ENCODE measurements around the gene NBPF1.
"Not testable (repeated sequence)": the region's sequence is repeated elsewhere in the genome, so short reads cannot be mapped to it uniquely, and the experiment has no call there.

The NBPF1 gene

GRCh38 chr1:16605532-16606505 lies 7.5 kb downstream of the NBPF1 start:
- DNase-seq (ENCODE audit: low read depth) = no peak

- DNase-seq (ENCODE audit: low read depth) = no peak
Observed at GRCh38 chr1:16605213-16605525, 8.2 kb downstream of the NBPF1 start.

GRCh38 chr1:16604514-16605212 lies 8.7 kb downstream of the NBPF1 start:
- DNase-seq (ENCODE audit: low read depth) = not testable (repeated sequence)

GRCh38 chr1:16603623-16604022 lies 9.7 kb downstream of the NBPF1 start:
- not testable (repeated sequence) for DNase-seq (ENCODE audit: low read depth)

- DNase-seq (ENCODE audit: low read depth) = not testable (repeated sequence)
Observed at GRCh38 chr1:16602336-16603011, 10.9 kb downstream of the NBPF1 start.

GRCh38 chr1:16600855-16601786 lies 12.2 kb downstream of the NBPF1 start:
- DNase-seq (ENCODE audit: low read depth) = not testable (repeated sequence)

GRCh38 chr1:16599326-16599725 lies 14.0 kb downstream of the NBPF1 start:
- DNase-seq (ENCODE audit: low read depth) = not testable (repeated sequence)

GRCh38 chr1:16595216-16595615 lies 18.1 kb downstream of the NBPF1 start:
- not testable (repeated sequence) for DNase-seq (ENCODE audit: low read depth)

- DNase-seq (ENCODE audit: low read depth) = not testable (repeated sequence)
Observed at GRCh38 chr1:16591845-16592244, 21.5 kb downstream of the NBPF1 start.

GRCh38 chr1:16588081-16588480 lies 25.3 kb downstream of the NBPF1 start:
- DNase-seq (ENCODE audit: low read depth) = not testable (repeated sequence)

- DNase-seq (ENCODE audit: low read depth) = not testable (repeated sequence)
Observed at GRCh38 chr1:16587639-16588038, 25.7 kb downstream of the NBPF1 start.

GRCh38 chr1:16565324-16565723 lies 48.0 kb downstream of the NBPF1 start:
- DNase-seq (ENCODE audit: low read depth) = not testable (repeated sequence)

GRCh38 chr1:16561035-16561434 lies 52.3 kb downstream of the NBPF1 start:
- not testable (repeated sequence) for DNase-seq (ENCODE audit: low read depth)

- not testable (repeated sequence) for DNase-seq (ENCODE audit: low read depth)
Observed at GRCh38 chr1:16560498-16560897, 52.9 kb downstream of the NBPF1 start.

GRCh38 chr1:16559688-16560087 lies 53.7 kb downstream of the NBPF1 start:
- not testable (repeated sequence) for DNase-seq (ENCODE audit: low read depth)

- not testable (repeated sequence) for DNase-seq (ENCODE audit: low read depth)
Observed at GRCh38 chr1:16557034-16557433, 56.3 kb downstream of the NBPF1 start.

GRCh38 chr1:16553244-16553643 lies 60.1 kb downstream of the NBPF1 start:
- not testable (repeated sequence) for DNase-seq (ENCODE audit: low read depth)

GRCh38 chr1:16550212-16550918 lies 63.0 kb downstream of the NBPF1 start:
- not testable (repeated sequence) for DNase-seq (ENCODE audit: low read depth)

GRCh38 chr1:16549545-16549944 lies 63.8 kb downstream of the NBPF1 start:
- DNase-seq (ENCODE audit: low read depth) = not testable (repeated sequence)

- DNase-seq (ENCODE audit: low read depth) = not testable (repeated sequence)
Observed at GRCh38 chr1:16547502-16548241, 65.7 kb downstream of the NBPF1 start.
